Dermis blood vessel endothelial cell (primary cell): Measurements from ENCODE around the gene LRIG2. TPM values are rescaled to one million over a fixed set of nuclear protein-coding genes. Genes with fewer than 3 reads are reported as not detected.
A peak's percentile ranks its signal among the peaks of the same experiment; 100 is the strongest.
"Not testable (repeated sequence)": the region's sequence is repeated elsewhere in the genome, so short reads cannot be mapped to it uniquely, and the experiment has no call there.

Experiments
- DNase-seq: peaks from one replicate; pipeline ENCODE4 v3.0.0; 2010
- total RNA-seq: library from RNA; depleted of rRNA; stranded (reverse); fragments of >200 nt; gene quantifications from 2 replicates; pipeline ENCODE4 v1.2.3, GENCODE V29; 2014

LRIG2 gene
- 9.0 and 16.1 TPM in 2 replicates for total RNA-seq

DNA sequence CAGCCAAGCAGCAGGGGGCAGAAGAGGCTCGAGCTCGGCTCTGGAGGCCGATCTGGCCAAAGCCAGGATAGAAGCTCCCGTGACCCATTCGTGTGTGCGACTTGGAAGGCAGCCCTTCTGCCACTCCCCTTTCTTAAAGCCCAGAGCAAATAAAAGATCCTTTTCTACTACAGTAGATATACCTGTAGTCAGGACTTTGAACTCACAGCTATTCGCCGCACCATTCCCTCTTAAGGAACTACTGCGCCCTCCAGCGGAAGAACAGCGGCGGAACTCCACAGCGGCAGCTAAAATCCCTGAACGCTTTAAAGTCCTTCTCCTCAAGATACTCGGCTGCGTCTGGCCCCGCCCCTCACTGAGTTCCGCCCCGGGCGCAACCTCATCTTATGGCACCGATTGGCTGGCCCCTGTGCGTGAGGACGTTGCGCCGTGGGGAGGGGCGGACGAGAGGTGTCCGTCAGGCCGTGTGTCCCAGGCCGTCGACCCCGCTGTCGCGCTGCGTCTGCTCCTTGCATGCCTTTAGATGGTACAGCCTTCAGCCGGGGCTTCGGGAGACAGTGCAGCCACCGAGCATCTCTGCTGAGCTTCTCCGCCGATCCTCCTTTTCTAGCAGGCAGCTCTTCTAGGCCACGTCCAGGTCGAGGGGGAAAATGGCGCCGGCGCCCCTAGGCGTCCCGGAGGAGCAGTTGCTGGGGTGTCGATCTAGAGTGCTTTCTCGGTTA lies at the start of gene LRIG2:
TSS of gene LRIG2 (plus strand) at position 442 of the 722 bp plus-strand sequence. CDS start at position 651, 209 bp downstream.
- DNase-seq: peak; percentile 99

GRCh38 chr1:113023316-113023715 lies 49.7 kb upstream of the LRIG2 start:
- not testable (repeated sequence) for DNase-seq

GRCh38 chr1:113027007-113027406 lies 46.0 kb upstream of the LRIG2 start:
- no peak for DNase-seq

GRCh38 chr1:113027449-113027848 lies 45.5 kb upstream of the LRIG2 start:
- DNase-seq: no peak

DNA sequence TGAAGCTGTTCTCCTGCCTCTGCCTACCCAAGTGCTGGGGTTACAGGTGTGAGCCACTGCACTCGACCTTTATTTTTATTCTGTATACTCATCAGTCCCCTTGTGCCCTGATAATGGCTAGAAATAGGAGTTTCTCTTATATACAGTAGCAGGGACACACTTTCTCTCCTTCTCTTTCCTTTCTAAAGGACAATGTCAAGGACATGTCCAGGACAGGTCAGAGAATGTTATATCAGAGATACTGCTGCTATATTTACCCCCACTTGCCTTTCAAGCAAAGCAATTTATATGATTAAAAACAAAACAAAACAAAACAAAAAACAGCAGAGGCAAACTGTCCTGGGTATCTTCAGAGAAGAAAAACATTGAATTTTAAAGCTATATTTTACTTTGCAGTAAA lies 43.2 kb upstream of the LRIG2 start:
- no peak for DNase-seq

- DNase-seq: peak; percentile 73
Observed at GRCh38 chr1:113031171-113031933, 41.6 kb upstream of the LRIG2 start.

- DNase-seq: no peak
Observed at GRCh38 chr1:113035086-113035485, 37.9 kb upstream of the LRIG2 start.

- no peak for DNase-seq
Observed at GRCh38 chr1:113036639-113037321, 36.2 kb upstream of the LRIG2 start.

DNA sequence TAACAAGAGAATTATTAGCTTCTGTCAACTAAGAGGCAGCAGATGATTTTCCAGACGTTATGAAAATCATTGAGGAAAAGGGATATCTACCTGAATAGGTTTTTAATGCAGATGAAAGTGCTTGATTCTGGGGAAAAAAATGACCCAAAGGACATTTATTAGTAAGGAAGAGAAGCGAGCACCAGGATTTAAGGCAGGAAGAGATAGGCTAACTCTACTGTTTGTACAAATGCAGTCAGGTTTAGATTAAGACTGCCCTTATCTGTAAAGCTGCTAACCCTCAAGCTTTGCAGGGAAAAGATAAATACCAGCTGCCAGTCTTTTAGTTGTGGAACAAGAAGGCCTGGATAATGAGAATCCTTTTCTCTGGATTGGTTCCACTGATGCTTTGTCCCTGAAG lies 33.0 kb upstream of the LRIG2 start:
- no peak for DNase-seq

DNA sequence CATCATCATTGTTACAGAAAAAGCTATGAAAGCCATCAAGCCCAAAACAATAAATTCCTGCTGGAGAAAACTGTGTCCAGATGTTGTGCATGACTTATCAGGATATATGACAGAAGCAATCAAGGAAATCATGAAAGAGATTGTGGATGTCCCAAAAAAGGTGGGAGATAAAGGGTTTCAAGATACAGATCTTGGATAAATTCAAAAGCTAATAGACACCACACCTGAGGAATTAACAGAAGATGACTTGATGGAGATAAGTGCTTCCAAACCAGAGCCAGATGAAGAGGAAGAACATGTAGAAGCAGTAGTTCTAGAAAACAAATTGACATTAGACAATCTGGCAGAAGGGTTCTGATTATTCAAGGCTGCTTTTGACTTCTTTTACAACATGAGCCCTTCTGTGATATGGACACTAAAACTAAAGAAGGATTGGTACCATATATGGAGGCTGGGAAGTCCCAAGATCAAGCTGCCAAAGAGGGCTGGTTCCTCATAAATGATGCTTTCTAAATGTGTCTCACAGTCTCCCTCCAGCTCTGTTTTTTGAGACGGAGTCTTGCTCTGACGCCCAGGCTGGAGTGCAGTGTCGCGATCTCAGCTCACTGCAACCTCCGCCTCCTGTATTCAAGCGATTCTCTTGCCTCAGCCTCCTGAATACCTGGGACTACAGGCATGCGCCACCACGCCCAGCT lies 32.1 kb upstream of the LRIG2 start:
- DNase-seq: no peak

- DNase-seq: peak; percentile 35
Observed at GRCh38 chr1:113041569-113042284, 31.3 kb upstream of the LRIG2 start.

DNA sequence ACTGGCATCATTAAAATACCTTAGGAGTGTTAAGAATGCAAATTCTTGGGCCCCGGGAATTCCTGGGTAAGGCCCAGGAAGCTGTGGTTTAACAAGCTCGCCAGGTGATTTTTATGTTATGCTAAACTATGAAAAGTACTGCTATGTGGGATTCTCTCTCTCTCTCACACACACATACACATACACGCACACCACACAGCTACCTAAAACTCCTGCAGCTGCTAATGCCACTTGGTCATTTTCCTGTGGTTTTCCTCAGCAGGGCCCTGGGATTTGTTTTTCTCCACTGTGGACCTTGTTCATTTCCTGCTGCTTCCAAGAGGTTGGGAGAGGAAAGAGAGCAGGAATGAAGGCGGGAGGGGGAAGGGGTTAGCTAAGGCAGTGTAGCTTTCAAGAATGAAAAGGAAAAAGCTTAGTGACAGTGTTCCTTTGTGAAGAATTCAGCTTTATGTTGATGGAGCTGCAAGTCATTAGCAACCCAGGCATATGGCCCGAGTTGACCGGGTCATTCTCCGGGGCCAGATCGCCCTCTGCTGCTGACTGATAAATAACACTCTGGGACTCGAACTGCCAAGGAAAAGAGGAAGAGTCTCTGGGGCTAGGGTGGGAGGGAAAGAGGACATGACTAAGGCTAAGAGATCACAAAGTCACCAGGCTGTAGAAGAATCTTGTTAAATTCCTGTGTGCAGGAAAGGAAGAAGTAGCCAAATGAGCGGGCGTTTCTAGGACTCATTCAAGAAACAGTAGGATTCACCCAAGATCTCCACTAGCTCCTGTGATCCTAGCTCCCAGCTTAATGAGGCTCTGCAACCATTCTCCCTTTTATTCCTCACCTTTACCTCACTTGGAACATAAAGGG lies 30.5 kb upstream of the LRIG2 start:
- peak; percentile 94 for DNase-seq

DNA sequence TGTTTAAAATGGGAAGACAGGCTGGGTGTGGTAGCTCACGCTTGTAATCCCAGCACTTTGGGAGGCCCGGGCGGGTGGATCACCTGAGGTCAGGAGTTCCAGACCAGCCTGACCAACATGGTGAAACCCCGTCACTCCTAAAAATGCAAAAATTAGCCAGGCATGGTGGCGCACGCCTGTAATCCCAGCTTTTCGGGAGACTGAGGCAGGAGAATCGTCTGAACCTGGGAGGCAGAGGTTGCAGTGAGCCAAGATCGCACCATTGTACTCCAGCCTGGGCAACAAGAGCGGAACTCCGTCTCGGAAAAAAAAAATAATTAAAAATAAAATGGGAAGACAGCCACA lies 29.9 kb upstream of the LRIG2 start:
- DNase-seq: not testable (repeated sequence)

DNA sequence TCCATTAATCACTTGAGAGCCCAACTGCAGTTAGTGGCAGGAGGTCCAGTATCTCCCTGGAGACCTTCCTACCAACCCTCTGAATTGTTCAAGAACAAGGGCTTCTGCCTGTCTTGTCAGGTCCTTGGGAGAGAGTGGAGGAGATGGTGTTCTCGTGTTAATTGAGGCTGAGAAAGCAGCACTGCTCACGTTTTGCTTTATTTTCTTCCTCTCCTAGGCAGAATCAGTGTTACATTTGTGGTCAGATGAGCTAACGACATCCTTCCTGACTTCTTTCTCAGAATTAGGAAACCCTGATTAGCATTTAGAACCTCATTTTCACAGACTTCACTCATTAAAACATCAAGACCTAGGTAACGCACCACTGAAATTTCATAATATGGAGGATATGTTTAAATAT lies 26.4 kb upstream of the LRIG2 start:
- no peak for DNase-seq

GRCh38 chr1:113048064-113048463 lies 24.9 kb upstream of the LRIG2 start:
- DNase-seq: no peak

DNA sequence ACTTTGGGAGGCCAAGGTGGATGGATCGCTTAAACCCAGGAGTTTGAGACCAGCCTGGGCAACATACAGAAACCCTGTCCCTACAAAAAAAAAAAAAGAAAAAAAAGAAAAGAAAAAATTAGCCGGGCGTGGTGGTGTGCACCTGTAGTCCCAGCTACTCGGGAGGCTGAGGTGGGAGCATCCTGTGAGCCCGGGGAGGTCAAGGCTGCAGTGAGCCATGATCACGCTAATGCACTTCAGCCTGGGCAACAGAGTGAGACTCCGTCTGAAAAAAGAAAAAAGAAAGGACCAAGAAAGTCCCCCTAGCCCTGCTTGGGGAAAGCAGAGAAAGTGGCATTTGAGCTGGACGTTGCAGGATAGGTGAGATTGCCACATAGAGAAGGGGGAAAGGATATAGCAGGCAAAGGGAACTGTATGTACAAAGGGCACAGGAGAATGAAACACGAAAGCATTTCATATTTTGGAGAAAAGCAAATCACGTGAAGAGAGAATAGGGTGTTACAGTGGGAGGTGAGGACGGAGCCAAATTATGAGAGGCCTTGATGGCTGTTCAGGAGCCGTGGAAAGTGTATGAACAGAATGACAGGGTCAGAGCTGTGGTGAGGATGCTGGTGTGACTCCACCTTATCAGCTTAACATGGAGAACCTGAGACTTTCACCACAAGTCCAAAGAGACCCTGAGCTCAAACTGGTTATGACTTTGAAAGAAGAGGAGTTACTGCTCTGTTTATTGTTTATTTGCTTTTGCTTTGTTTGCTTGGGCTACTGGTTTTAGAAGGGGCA lies 19.5 kb upstream of the LRIG2 start:
- DNase-seq: no peak

DNA sequence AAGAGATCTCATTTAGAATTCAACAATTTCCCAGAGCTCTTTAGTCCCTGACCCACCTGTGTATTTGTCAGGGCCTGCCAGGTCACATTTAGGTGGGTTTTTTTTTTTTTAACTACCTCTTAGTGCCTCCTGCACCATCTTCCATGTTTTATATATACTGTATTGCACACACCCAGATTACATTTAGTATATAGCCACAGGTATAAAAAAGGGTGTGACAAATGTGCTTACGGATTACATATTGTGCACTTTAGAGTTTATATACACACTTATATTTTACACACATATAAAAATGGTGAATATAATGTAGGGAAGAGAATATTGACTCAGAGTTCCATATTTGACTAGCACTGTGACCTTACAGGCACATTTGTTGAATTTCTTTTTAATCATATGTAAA lies 17.4 kb upstream of the LRIG2 start:
- DNase-seq: no peak

DNA sequence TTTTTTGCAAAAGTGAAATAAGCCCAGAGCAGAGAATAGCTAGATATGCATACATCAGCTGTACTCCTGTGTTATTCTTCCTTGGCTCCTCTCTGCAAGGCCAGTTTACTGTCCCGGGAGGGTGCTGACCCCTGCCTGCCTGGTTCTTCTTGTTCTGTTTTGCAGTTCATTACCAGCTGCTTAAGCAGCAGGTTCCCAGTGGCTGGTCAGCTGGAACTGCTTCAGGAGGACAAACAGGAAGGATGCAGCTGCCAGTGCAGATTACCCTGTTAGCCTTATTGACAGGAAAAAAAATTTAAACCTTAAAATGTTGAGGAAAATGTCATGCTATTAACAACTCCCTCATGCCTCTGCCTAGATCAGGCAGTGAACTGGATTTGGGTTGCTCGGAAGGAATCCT lies 16.0 kb upstream of the LRIG2 start:
- peak; percentile 69 for DNase-seq

DNA sequence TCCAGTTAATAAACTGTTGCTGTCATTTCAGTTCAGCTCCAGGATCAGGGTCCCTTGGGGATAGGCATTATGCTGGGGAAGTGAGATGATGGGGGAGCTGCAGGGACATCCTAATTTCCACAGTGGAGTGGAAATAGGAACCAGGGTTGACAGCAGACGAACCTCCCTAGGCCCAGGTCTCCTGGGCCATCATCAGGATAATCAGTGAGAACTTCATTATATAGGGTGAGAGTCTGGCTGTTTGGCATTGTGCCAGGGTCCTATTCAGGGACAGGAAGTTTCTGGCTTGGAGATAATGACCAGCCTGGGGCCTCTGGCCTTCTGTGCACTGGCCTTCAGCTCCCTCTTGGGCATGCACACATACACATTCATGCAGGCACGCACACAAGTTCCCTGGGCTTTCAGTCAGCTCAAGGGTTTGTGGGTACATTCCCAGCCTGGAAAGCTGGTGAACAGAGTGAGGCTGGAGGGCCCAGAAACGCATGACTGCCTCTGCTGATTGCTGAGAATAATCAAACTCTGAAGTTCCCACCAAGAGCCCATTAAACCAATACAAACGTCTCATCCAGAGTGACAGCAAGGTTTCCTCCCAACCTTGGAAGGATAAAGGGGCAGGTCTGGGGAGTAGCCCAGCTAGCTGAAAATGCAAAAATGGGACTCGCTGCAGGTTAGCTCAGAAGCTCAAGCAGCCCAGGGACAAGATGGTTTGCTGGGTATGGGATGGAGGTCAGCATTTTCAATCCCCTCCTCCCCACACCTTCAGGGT lies 13.9 kb upstream of the LRIG2 start:
- DNase-seq: peak; percentile 83

- DNase-seq: not testable (repeated sequence)
Observed at GRCh38 chr1:113063456-113063855, 9.5 kb upstream of the LRIG2 start.
